Omental fat pad (tissue), 4 donors: ENCODE results near the gene HMCN2. TPM values are rescaled to one million over a fixed set of nuclear protein-coding genes. Genes with fewer than 3 reads are reported as not detected.

Source experiments
- ATAC-seq: fragments of 150-250 bp; one replicate; pipeline ENCODE4 v1.9.1; 2016; ENCODE audit warnings: mild to moderate bottlenecking, moderate library complexity; ENCODE audit not compliant: low FRiP score
- DNase-seq: peaks from one replicate; pipeline ENCODE4 v3.0.0-alpha.2; 2019; ENCODE audit warnings: low spot score
- CTCF ChIP-seq, 3 donors: fragments of 450-650 bp; IDR thresholded peaks; one replicate each; pipeline ENCODE4 v1.5.1; 2016 to 2017; ENCODE audit warnings: antibody characterized with exemption in 3 of 3, mild to moderate bottlenecking in 3 of 3, moderate library complexity in 2 of 3
- total RNA-seq, 4 donors: library from RNA; depleted of rRNA; stranded (reverse); fragments of >200 nt; gene quantifications; one replicate each; pipeline ENCODE4 v1.1.0, GENCODE V29; 2016

The HMCN2 gene
- total RNA-seq, 4 donors from 2014 or later = 0.19 to 5.8 (median 0.75) TPM

GRCh38 chr9:130304116-130304515, 38.6 kb downstream of the HMCN2 start:
- ATAC-seq (no peak), DNase-seq (no peak)
- TF ChIP-seq CTCF (IDR thresholded peaks at IDR 0.05) = no peak

GRCh38 chr9:130304643-130305042, 39.1 kb downstream of the HMCN2 start:
- DNase-seq = no peak
- ATAC-seq = no peak
- no peak for TF ChIP-seq CTCF (IDR thresholded peaks at IDR 0.05)

- DNase-seq (no peak), ATAC-seq (no peak)
- no peak for TF ChIP-seq CTCF (IDR thresholded peaks at IDR 0.05)
These were observed 39.8 kb downstream of the HMCN2 start for GRCh38 chr9:130305381-130305780.

GRCh38 chr9:130306823-130307666, 41.5 kb downstream of the HMCN2 start:
- DNase-seq = no peak
- TF ChIP-seq CTCF (IDR thresholded peaks at IDR 0.05) = no peak
- ATAC-seq = no peak

- TF ChIP-seq CTCF (IDR thresholded peaks at IDR 0.05) = no peak
- ATAC-seq (no peak), DNase-seq (no peak)
These were observed 42.0 kb downstream of the HMCN2 start for GRCh38 chr9:130307667-130307943.

GRCh38 chr9:130308081-130308571, 42.6 kb downstream of the HMCN2 start:
- DNase-seq (no peak), ATAC-seq (no peak)
- TF ChIP-seq CTCF (IDR thresholded peaks at IDR 0.05) = no peak
